HG03159 (cell line): Measurements from ENCODE around the gene DOK5.

Experiments
- ATAC-seq: cut with Tn5 transposase; IDR thresholded peaks from one replicate; pipeline ENCODE4 v1.9.1; 2021; ENCODE audit warnings: mild to moderate bottlenecking, moderate library complexity; ENCODE audit not compliant: unreplicated experiment

Gene DOK5

DNA sequence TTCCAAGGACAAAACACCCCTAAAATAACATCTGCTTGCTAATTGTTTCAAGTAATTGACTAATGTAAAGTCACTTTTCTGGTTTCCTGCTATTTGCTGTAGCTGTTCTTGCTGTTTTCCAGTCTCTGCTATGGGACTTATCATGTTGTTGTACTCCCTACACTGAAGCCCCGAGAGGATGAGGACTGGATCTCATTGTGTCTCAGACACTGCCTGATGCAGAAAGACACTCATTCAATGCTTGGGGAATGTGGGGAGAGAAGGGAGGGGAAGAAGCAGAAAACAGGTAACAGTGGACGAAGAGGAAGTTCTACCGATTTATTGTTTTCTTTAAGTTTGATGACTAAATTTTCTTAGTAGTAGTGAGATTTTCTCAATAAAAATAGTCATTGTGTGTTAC lies 79.8 kb downstream of the DOK5 start:
- no peak for ATAC-seq

DNA sequence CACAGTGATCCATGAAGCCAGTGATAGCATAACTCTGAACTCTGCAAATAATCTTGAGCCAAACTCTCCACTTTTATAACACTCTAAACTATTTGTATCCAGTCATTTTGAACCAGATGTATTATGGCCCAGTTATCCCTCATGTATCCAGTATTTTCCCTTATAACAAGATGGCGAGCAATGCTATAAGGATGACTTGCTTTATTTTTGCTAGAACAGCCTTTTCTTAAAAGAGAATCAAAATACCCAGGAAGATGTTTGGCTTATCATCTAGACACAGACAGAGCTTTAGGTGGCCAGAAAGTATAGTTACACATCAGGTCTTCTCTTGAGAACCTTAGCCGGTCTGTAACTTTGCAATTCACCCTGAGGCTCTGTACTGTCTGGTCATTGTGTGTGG lies 81.0 kb downstream of the DOK5 start:
- ATAC-seq = no peak

DNA sequence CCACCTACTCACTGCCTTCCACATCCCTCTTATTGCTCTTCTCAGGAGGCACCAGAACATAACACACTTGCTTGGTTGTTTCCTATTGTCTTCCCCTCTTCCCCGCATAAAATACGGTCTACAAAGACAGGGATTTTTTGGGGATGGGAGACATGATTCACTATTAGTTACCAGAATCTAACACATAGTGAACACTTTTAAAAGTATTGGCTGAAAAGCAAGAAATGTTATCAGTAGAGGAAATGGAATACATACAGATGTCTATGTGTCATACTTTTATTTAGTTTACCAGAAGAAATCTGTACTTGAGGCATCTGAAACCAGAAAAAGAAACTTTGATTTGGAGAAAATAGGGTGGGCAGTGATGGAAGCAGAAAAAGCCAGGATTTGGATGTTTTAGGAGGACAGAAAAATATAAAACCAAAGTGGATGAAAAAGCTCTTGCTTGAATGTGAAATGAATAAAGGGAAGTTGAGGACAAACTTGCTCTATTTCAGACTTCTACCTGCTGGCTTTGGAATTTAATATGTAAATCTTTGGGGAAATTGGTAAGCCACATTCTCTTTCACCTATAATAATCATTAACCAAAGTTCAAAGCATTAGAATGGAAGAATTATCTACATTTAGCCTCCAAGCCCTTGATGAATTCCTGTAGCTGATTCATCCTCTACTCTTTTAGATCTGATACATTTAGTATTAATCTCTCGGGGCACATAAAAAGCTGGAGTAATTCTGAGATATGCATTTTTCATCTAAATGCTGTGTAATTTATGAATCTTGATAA lies 82.6 kb downstream of the DOK5 start:
- no peak for ATAC-seq

DNA sequence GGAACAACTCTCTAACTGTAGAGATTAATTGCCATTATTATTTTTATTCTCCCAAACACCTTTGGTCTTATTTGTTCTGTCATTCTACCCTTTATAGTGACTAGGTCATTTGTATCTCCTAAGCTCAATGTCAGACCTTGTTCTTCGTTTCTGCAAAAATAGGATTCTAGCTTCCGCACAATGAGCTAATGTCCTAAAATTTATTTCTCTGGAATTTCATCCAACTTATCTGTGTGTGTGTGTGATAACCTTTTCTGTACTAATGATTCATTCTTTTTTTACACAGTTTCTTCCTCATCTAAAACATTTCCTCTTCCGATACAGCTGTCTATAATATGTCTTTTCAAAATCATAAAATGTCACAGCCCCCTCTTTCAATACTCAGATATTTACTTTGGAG lies 84.5 kb downstream of the DOK5 start:
- no peak for ATAC-seq

DNA sequence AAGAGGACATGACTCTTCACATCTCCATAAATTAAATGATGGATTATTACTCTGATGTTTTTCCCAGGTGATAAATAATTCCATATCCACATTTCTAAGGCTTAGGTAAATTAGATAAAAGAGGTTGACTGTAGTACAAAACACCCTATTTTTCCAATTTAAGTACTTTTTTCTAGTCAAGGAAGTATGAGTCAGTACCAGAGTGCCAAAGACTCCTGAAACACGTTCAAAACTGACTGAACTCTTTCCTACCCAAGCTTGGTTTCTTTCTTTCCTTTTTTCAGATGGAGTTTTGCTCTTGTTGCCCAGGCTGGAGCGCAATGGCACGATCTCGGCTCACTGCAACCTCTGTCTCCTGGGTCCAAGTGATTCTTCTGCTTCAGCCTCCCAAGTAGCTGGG lies 85.0 kb downstream of the DOK5 start:
- ATAC-seq = no peak

DNA sequence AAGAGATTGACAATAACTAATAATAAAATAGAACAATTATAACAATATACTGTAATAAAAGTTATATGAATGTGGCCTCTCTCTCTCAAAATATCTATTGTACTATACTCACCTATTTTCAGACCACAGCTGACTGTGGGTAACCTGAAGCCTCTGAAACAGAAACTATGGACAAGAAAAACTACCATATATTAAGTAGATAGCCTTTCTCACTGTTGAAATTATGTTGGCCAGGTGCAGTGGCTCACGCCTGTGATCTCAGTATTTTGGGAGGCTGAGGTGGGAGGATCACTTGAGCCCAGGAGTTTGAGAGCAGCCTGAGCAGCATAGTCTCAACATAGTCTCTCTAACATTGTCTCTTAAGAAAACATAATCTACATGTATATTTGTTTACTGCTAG lies 89.9 kb downstream of the DOK5 start:
- no peak for ATAC-seq

DNA sequence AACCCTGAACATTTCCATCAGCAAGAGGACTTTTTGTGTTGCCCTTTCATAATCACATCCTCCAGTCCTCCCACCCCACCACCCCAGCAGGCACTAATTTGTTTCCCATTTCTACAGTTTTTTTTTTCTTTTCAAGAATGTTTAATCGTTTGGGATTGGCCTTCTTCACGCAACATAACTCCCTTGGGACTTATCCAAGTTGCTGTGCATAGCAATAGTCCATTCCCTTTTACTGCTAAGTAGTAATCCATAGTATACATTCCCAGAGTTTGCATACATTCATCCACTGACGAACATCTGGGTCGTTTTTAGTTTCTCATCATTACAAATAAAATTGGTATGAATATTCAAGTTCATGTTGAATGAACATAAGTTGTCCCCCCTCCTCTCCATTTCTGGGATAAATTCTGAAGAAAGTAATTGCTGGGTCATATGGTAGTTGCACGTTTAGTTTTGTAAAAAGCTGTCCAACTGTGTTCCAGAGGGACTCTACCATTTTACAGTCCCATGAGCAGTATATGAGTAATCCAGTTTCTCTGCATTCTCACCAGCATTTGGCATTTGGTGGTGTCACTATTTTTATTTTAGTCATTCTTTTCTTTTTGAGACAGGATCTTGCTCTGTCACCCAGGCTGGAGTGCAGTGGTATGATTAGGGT lies 90.8 kb downstream of the DOK5 start:
- no peak for ATAC-seq

DNA sequence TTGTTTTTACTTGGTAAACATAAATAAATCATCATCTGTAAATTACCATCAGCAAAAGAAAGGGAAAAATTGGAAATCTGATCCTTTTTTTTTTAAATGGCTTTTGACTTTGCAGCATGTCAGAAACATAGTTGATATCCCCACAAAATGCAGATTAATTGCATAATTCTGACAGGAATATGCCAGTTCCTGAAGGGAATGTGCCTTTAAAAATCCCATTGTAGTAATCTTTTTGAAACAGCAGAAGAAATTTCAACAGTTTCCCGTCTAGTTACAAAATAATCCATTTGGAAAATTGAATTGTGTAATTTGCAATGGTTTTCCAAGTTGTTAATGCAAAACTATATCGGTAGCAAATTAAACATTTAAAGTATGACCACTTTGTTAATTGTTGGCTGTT lies 95.2 kb downstream of the DOK5 start:
- no peak for ATAC-seq

DNA sequence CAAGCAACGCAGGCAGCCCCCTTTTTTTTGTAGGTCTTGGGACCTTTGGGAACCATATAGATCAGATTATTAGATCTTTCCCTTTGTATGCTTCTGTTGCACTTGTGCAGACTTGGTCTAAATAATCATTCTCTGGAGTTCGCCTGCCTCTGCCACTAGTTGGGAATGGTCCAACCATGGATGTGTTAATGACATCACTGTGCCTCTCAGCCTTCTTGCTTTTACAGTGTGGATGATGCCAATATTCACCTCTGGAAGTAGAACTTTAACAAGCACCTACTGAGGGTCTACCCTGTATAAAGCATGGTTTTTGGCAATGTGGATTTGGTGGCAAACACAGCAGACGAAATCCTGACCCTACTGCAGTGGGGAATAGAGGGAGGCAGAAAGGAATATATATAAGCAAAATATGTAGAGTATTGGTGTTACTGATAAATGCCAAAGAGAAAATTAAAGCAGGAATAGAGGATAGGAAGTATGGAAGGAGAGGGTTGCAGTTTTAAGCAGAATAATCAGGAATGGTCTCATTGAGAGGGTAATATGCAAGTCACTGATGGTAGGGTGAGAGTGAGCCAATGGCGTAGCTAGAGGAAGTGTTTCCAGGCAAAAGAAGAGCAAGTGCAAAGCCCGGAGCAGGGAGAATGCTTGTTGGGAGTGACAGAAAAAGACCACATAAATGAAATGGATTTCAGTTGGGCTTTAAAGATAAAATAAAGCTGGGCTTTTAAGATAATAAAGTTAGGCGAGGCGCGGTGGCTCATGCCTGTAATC lies 97.5 kb downstream of the DOK5 start:
- no peak for ATAC-seq

DNA sequence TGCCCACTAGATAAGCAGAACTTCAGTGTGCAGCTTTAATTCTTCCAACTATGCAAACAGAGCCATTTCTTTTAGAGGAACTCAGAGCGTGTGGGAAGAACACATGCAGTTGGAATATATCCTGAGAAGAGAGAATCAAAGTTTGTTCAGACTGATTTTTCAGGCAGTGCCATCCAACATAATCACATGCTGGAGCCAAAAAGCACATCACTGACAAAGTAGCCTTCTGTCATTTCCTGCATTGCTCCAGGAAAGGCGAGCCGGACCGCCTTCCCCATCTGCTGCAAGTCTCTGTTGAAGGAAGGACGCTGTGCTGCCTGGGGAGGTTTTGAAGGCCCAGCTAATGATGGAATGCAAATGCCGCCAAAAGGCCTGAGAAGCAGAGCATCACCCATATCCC lies 98.4 kb downstream of the DOK5 start:
- ATAC-seq = no peak

DNA sequence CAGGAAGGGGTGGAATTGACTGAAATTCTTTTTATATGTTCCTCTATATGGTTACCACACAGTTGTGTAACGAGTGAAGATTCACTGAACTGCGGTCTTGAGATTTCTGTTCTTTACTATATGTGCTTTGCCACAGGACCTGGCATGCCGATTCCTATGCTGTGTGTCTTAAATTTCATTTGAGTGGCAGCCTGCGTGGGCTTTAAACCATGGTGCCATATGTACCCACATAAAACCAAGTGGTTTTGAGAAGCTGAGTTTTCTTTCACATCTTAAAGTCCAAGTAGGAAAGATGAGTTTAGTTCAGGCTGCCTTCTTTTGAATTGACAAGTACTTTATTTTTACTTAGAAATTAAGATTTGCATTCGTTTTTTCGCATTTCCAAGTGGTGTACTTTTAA lies 101.1 kb downstream of the DOK5 start:
- ATAC-seq = no peak

DNA sequence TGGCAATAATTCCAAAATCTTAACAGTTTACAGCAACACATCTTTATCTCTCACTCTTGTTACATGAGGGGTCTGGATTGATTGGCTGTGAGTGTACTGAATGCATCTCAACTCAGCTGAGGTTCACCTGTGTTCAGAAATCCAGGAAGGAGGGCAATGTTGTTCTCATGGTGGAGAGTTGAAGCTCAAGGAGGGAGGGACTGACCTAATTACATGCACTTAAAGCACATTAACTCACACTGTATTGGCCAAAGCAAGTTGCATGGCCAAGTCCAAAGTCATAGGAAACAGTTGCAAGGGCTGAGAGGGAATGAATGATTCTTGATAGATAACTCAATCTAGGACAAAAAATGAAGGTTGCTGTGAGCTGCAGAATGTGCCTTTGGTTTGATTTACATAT lies 102.2 kb downstream of the DOK5 start:
- ATAC-seq = no peak

DNA sequence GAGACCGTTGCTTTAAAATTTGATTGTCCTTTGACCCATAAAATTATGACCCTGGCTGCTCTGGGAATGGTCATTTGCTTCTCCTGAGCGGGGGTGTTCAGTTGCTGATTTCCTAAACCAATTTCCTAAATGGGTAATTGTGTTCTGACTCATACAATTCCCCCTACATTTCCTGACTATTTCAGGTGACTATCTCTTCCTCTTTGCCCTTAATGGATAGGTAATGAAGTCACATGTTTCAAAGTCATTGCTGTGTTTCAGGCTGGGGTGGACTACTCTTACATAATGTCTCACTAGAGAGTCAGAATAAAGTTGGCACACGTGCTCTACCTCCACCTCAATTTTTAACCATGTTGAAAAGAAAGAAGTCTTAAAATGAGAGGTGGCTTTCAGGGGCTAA lies 109.8 kb downstream of the DOK5 start:
- no peak for ATAC-seq

DNA sequence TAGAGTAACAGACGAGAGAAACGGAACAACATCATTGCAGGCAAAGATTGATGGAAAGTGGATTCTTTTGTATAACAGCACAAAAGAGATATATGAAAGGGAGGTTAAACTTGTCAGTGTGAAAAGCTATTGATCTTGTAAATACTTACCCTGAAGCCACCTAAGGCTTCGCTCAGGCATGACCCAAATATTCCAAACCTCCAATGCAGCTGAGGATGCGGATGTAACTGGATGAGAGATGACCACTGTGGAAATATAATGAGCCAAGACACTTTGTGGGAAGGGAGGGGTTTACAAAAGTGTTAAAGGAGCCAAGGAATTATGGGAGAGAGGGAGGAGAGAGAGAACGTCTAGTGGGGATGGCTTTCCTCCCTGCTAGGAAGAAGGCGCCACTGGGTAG lies 112.0 kb downstream of the DOK5 start:
- ATAC-seq = no peak

DNA sequence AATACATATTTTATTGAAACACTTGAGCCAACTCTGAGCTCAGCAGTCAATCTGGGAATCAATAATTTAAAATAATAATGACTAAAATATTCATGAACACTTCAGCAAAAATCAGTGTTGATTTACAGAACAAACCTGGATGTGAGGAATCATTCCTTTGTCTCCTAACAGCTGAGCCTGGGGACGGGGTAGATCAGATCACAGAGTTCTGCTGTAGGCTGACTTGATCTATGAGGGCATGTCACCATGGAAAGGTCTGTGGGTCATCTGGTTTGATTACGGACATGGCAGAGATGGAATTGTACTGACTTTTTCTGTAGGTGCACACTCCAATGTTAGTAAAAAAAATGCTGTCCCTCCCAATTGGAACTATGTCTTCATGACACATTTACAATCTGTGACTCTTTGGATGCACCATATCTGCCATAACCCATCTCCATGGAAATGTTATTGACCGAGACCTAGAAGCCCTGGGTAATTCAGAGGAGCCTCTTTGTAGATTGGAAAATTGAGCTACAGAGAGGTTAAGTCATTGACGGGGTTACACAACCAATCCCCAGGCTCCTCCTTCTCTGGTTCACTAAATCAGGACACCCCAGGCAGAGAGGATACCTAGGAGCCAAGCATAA lies 114.1 kb downstream of the DOK5 start:
- ATAC-seq = no peak

DNA sequence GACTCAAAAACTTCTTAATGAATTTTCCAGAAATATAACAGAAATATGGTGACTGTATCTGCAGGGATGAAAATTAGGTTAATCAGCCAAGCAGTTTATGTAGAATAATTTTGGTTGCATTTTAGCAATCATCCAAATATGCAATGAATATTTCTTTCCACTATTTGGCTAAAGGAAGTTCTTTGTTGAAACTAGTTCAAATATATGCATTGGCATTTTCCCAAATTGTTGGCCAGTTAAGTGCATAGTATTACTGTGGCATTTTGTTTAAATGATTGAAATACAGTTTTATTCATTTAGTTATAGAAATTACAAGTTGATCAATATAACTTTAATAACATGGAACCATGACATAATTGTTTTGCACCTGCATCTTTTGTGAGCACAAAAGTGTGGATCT lies 115.5 kb downstream of the DOK5 start:
- no peak for ATAC-seq

DNA sequence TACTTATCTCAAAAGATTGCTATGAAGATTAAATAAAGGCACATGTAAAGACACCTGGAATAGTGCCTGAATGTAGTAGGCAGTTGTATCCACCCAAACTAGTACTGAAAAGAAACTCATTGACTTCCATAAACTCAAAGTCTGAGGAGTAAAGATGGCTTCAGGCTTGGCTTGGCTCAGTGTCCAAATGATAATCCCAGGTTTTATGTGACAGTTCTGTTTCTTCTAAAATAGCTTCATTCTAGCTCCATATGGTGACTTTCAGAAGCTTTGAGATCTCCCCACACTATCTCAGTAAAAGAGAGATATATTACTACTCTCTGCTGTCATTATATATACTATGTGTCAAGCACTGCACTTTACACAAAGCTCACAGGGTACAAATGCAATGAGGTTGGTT lies 121.3 kb downstream of the DOK5 start:
- no peak for ATAC-seq

DNA sequence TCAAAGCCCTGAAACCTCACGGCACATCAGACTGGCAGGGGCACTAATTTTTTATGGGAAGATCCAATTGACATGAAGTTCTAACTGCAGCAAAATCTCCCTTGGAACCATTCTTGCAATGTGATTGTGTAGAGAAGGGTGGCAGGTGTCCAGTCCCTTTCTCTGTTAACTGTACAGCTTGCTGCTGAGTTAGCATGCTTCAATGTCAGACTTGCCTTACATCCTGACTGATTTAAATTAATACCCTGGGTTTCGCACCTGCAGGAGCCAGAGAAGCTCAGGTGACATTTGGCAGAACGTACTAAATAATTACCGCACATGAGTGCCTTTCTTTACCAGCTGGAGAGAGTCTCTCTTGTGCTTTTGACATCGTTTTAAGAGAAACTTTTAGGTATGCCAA lies 123.0 kb downstream of the DOK5 start:
- no peak for ATAC-seq

DNA sequence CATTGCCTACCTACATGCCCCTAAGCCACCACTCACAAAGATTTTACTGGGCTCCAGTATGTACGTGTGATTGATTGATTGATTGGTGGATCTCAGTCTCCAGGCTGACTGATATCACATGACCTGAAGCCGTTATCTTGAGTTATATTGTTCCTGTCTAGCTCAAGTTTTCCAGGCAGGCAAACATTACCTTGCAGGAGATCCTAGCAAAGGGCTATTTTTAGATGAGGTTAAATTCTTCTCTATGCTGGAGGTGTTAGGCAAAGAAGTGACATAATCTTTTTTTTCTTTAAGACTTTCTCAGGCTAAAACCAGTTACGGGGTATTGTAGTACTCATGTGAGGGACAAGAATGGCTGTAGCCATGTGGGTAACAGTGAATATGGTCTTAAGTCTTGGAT lies 125.2 kb downstream of the DOK5 start:
- ATAC-seq = no peak

DNA sequence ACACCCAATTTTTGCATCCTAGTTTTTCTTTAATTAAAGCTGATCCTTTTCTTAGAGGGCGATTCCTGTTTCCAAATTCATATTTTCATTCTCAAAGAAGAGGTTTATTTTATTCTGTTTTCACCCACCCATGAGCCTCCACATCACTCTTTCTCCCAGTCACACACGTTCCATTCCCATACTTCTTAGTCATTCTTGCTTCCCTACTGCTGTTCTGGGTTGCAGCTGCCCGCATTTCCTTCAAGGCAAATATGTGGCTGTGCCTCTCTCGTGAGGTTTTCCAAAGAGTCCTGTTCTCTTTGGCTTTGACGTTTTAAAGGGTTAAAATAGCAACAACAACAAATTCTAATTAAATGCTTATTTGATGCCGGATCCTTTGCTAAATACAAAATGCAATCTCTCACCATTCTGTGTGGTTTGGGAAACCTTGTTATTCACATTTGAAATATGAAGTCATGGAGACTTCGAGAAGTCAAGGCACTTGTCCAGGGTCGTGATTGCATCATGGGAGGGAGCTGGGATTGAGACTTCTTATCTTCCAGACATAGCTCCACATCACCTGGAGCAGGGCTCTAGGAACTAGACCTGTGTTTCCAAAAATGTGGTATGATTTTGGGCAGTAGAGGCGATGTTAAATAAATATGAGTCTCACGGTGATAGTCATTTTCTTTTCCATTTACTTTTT lies 126.6 kb downstream of the DOK5 start:
- no peak for ATAC-seq

DNA sequence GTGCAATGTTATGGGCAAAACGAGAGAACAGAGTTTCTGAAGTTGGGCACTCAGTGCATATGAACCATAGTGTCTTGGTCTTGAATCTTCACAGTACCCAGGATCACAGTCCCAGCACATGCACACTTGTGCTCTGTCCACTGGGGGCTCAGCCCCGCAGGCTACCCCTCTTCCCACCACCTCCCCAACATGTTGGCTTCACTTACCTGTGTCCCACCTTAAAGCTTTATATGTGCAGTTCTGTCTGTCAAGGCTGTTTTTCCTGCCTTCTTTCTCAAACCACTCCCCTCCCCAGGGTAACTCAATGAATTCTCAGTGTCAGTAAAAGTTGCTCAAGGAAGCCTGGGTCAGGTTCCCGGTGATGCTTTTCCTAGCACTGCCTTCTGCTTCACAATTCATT lies 129.9 kb downstream of the DOK5 start:
- ATAC-seq = no peak
